Mucosa of stomach (tissue), 1 donor: ENCODE measurements around the gene EFNA5.

Experiments used
- H3K27me3 ChIP-seq: one replicate; pipeline ENCODE4 v1.7.0; 2013; ENCODE audit warnings: mild to moderate bottlenecking, low read length; ENCODE audit not compliant: control insufficient read depth, insufficient read depth
- H3K36me3 ChIP-seq: one replicate; pipeline ENCODE4 v1.7.0; 2013; ENCODE audit warnings: low read length; ENCODE audit not compliant: control insufficient read depth, insufficient read depth
- H3K4me1 ChIP-seq: one replicate; pipeline ENCODE4 v1.7.0; 2013; ENCODE audit warnings: mild to moderate bottlenecking, low read length; ENCODE audit not compliant: control insufficient read depth, insufficient read depth
- H3K4me3 ChIP-seq: one replicate; pipeline ENCODE4 v1.7.0; 2013; ENCODE audit warnings: low read length
- H3K9ac ChIP-seq: one replicate; pipeline ENCODE4 v1.7.0; 2013; ENCODE audit warnings: mild to moderate bottlenecking, low read length, moderate library complexity
- H3K9me3 ChIP-seq: one replicate; pipeline ENCODE4 v1.7.0; 2013; ENCODE audit warnings: mild to moderate bottlenecking, low read length, moderate library complexity; ENCODE audit not compliant: control insufficient read depth
- donor health status: Pancreatic carcinoma.

The EFNA5 gene

DNA sequence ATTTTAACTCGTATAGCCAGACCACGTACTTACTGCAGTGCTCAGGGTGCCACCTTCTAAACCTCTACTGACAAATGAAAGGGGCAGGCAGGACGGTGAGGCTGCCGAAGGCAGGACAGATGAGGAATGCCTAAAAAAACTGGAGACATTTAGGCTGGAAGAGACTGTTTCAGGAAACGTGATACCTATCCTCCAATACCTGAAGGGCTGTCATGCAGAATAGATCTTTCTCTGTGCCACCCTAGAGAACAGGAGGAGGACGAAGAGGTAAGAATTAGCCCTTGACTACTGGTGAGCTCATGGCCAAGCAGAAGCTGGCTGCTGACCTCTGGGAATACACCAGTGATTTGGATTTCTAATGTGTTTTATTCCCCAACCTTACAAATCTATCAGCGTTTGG lies 139.4 kb downstream of the EFNA5 start:
- no peaks in the 10 kb centered on the region for H3K9me3 ChIP-seq

DNA sequence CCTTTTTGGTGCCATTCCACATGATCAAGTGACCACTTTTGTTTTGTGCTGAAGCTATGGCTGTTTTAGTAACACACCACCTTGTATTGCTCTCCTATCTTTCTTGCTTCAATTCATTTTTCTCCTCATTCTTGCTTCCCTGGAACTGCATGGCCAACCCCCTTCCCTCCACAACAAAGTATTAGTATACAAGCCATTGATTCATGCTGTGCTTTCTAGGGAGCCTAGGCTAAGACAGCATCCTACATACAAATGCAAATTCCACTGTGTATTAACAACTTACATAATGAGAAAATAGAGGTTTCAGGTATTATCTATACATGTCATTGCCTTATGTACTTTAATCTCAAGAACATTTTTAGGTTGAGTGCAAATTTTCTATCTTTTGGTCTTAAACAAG lies 141.1 kb downstream of the EFNA5 start:
- no peaks in the 10 kb centered on the region for H3K9me3 ChIP-seq
- peaks cover 5% of the 10 kb centered on the region for H3K4me1 ChIP-seq
- H3K9ac ChIP-seq = no peak overlapping the region

More for the DNA sequence above, 139.4 kb downstream of the EFNA5 start:
- Histone ChIP-seq H3K4me1 (peaks cover 2% of the 10 kb centered on the region), H3K36me3 (no peaks in the 10 kb centered on the region), H3K9ac (no peak overlapping the region), H3K27me3 (no peaks in the 10 kb centered on the region), H3K4me3 (no peak overlapping the region)

DNA sequence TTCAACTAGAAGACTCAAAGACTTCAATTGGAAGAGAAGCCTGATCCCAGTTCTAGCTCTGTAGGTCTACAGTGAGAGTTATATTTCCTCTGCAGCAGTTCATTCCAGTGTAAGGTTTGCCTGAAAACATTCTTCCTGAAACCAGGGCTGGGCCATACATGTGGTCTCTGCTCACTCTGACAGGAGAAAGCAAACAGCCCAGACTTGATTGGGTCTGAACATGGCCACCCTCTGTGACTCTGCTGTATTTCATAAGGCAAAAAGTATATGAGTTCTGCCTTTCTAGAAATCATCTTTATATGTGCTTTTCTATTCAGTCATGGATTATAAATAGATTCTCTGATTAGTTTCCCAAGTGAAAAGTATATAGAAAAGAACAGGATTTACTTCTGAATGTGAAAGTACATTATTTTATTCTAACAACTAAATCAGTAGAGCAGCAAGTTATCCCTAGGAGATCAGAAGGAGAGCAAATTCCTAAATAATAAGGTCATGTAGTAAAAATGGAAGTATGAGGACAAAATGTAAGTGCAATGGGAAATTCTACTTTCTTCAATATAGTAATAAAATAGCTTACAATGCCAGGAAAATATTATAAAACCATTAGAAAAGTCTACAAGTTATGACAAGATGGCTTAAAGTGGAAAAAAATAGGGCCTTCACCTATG lies 144.3 kb downstream of the EFNA5 start:
- H3K4me1 ChIP-seq = peaks cover 9% of the 10 kb centered on the region
- no peak overlapping the region for H3K4me3 ChIP-seq
- H3K9ac ChIP-seq = no peak overlapping the region
- no peaks in the 10 kb centered on the region for H3K27me3 ChIP-seq
- H3K36me3 ChIP-seq = no peaks in the 10 kb centered on the region
- H3K9me3 ChIP-seq = no peaks in the 10 kb centered on the region

More for the DNA sequence above, 141.1 kb downstream of the EFNA5 start:
- H3K36me3 ChIP-seq = no peaks in the 10 kb centered on the region
- H3K4me3 ChIP-seq = no peak overlapping the region
- H3K27me3 ChIP-seq = no peaks in the 10 kb centered on the region

DNA sequence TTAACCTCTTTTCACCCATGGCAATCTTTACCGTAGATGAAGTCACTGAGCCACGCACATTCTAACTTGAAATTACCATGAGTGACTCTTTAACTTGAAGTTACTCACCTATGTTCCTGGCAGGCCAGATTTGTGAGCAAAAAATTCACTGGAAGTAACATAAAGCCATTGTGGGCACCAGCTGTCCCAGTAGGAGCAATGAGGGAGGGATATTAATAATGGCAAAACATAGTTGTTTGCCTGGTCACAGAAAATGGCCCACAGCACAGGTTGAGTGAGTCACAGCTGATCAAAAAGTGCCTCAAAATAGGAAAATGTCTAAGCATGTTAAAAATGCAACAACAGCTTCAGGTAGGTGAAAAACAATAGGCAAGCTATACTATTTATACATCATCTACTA lies 146.6 kb downstream of the EFNA5 start:
- H3K9ac ChIP-seq = no peak overlapping the region
- H3K4me1 ChIP-seq = peaks cover 14% of the 10 kb centered on the region
- H3K4me3 ChIP-seq = no peak overlapping the region
- no peaks in the 10 kb centered on the region for H3K9me3 ChIP-seq
- H3K27me3 ChIP-seq = no peaks in the 10 kb centered on the region
- H3K36me3 ChIP-seq = no peaks in the 10 kb centered on the region

DNA sequence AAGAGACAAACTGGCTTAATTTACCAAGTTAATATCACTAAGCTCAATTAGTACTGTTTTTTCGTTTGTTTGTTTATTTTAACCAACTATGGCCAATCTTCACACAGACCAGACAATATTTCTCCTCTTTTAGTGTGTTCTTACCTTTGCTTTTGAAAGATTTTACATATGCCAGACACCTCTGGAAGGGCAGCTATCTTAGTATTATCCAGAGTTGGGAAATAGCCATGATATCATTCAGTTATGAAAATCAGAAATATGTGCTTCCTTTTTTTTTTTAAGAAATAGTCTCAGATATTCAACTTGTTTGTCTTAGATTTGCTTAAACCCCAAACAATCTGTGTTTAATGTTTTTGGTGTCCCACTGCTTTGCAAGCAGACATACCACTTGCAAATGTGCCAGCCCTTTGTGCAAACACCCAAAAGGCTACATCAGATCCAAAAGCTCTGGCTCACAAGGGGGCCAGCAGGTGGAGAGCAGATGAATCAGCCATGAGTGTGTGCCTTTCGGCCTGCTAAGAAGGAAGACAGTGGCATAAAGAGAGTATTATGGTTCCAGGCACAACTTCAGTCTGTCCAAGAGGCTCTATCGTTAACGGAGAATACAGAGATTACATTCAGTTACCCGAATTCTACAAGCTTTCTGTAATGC lies 147.6 kb downstream of the EFNA5 start:
- Histone ChIP-seq H3K27me3 (no peaks in the 10 kb centered on the region), H3K4me3 (no peak overlapping the region), H3K4me1 (peaks cover 14% of the 10 kb centered on the region), H3K9ac (no peak overlapping the region), H3K9me3 (no peaks in the 10 kb centered on the region), H3K36me3 (no peaks in the 10 kb centered on the region)

DNA sequence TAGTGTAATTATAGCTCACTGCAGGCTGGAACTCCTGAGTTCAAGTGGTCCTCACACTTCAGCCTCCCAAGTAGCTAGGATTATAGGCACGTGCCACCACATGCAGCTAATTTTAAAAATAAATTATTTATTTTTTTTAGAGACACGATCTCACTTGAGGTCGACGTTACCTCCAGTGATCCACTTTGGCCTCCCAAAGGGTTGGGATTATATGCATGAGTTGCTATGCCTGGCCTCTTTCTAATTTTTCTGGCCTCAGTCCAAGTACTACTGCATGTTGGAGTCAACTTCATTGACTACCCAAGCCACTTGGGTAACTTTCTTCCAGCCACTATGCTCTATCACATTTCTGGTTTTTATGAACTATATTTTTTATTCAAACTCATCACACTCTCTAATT lies 148.3 kb downstream of the EFNA5 start:
- Histone ChIP-seq H3K27me3 (no peaks in the 10 kb centered on the region), H3K9ac (no peak overlapping the region), H3K9me3 (no peaks in the 10 kb centered on the region), H3K4me1 (peaks cover 14% of the 10 kb centered on the region), H3K36me3 (no peaks in the 10 kb centered on the region), H3K4me3 (no peak overlapping the region)

DNA sequence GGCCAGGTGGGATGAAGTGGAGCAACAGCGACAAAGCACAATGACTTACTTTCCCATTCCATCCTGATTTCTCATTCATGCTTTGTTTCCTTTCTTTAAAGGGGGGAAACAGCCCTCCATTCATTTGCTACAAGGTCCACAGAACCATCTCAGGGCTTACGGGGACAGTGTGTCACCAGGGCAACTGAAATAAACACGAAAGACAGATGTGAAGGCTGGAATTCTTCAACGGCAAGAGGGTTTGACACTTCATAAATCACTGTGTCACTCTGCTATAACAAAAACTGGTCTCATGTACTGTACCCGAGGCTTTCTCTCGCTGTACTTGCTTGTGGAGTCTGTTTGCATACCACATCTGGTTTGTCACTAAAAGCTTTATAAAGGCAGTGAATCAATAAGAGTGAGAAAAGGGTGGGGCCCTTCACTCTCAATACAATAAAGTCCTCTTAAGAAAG lies 150.8 kb downstream of the EFNA5 start:
- Histone ChIP-seq H3K9ac (no peak overlapping the region), H3K9me3 (no peaks in the 10 kb centered on the region), H3K4me1 (peaks cover 9% of the 10 kb centered on the region), H3K27me3 (no peaks in the 10 kb centered on the region), H3K4me3 (no peak overlapping the region), H3K36me3 (no peaks in the 10 kb centered on the region)

DNA sequence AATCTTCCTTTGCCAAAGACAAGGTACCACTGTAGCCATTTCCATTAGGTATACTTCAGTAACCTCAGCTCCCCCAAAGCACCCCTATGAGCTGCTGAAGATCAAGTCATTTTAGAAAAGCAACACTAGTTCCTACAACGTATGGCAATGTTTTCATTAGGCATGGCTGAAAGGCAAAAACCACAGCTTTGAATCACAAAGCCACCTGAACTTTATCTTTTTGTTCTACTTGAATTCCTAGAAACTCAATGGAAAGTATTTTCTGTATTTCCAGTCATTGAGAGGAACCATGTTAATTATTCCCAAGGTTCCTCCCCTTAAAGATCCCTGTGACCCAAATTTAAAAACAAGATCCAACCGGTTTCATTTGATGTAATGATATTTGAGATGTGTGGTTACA lies 152.1 kb downstream of the EFNA5 start:
- no peak overlapping the region for H3K4me3 ChIP-seq
- no peaks in the 10 kb centered on the region for H3K36me3 ChIP-seq
- peaks cover 5% of the 10 kb centered on the region for H3K4me1 ChIP-seq
- no peaks in the 10 kb centered on the region for H3K27me3 ChIP-seq
- H3K9ac ChIP-seq = no peak overlapping the region
- H3K9me3 ChIP-seq = no peaks in the 10 kb centered on the region

DNA sequence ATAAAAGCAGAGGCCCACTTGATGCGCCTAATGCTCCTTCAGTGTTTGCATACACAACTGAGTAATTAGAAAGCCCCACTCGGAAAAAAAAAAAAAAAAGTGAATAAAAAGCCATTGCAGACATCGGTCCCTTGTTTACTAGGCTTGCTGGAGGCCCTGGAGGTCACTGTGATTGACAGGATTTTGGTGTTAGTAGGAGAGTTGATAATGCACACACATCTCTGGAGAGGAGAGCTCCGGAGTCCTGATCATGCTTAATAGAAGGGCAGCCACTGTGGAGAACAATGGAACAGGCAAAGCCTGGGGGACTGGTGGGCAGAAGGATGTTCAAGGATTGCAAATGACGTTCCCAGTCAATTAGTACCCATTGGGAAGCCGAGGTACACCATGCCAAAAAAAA lies 152.5 kb downstream of the EFNA5 start:
- H3K4me3 ChIP-seq = no peak overlapping the region
- no peaks in the 10 kb centered on the region for H3K9me3 ChIP-seq
- no peaks in the 10 kb centered on the region for H3K36me3 ChIP-seq
- no peaks in the 10 kb centered on the region for H3K27me3 ChIP-seq
- no peak overlapping the region for H3K9ac ChIP-seq
- H3K4me1 ChIP-seq = peaks cover 5% of the 10 kb centered on the region

DNA sequence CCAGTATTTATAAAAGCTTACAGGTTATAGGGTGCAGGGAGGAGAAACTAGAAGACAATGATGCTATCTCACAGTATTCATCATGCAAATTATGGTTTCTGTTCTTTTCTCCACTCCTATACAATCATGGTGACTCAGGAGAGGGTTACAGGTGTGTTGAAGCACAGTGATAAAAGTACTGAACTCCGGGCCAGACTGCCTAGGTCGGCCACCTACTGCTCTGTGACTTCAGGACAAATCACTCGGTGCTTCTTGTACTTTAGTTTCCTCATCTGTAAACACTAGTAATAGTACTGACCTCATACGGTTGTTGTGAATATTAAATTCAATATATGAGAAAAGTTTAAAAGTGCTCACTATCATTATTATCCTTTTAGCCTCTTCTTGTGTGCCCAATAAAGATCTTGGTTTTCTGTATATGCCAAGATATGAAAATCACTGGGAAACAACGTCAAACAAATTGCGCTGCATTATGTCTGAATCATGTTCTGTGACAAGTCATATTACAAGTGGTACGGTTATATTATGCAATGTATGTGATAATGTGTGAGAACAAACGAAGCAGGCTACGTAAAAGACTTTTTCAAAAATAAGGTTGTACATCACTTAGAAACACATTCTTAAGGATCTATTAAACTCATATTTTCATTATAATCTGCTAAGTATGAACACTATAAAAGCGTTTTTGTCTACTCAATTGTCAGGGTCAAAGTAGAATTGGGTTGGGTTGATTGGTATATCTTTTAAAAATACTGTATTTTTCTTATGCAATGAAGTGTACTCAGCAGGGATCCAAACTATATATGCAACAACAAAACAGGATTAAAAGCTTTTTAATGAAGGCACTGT lies 153.3 kb downstream of the EFNA5 start:
- Histone ChIP-seq H3K27me3 (no peaks in the 10 kb centered on the region), H3K36me3 (no peaks in the 10 kb centered on the region), H3K9me3 (no peaks in the 10 kb centered on the region), H3K4me3 (no peak overlapping the region), H3K9ac (no peak overlapping the region), H3K4me1 (peaks cover 5% of the 10 kb centered on the region)

DNA sequence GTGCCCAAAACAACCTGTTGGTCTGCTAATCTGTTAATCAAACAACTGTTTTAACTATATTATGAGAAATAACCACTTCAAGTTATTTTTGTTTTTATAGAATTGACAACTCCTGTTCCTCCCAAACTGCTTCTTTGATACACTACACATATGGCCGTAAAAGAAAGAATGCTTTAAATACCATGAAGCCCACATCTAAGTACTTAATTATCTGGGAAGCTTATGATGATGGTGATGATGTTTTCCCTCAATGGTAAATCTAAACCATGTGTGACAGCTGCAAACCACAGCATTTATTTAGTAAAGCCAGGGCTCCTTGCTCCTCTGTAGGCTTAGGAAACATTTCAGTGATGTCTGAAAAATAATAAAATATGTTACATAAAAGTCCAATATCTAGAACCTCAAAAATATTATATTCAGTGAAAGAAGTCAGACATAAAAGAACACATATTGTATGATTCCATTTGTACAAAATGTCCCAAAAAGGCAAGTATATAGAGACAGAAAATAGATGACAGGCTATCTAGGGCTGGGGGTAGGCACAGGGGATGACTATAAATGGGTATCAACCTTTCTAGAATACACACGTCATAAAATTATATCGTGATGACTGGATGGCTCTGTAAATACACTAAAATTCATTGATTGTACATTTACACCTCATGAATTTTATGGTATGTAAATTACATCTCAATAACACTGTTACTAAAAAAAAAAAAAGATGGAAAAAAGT lies 154.1 kb downstream of the EFNA5 start:
- H3K36me3 ChIP-seq = no peaks in the 10 kb centered on the region
- H3K27me3 ChIP-seq = no peaks in the 10 kb centered on the region
- H3K9me3 ChIP-seq = no peaks in the 10 kb centered on the region
- peaks cover 5% of the 10 kb centered on the region for H3K4me1 ChIP-seq
- H3K9ac ChIP-seq = no peak overlapping the region
- no peak overlapping the region for H3K4me3 ChIP-seq
